Activated T-cell treated with anti-CD3 and anti-CD28 coated beads, Interleukin-2, amount 50 U/mL, for 72 hours (primary cell): Measurements from ENCODE around the gene CTNNA2. TPM values are rescaled to one million over a fixed set of nuclear protein-coding genes. Genes with fewer than 3 reads are reported as not detected.

ENCODE experiments used
- ATAC-seq, 2 donors: fragments of 150-1000 bp; cut with Tn5 transposase; replicated peaks in 1 of 2; 2 replicates each; pipeline ENCODE4 v1.10.0; 2021; ENCODE audit warnings: moderate library complexity in 2 of 2, mild to moderate bottlenecking in 1 of 2
- DNase-seq, 2 donors: peaks; one replicate each; pipeline ENCODE4 v3.0.0; 2021 to 2022; ENCODE audit warnings: mixed read lengths in 1 of 2
- H3K27ac Mint-ChIP-seq: one replicate; pipeline ENCODE4 v1.8.0; 2022; ENCODE audit warnings: mild to moderate bottlenecking, moderate library complexity, mixed read lengths
- H3K27me3 Mint-ChIP-seq: one replicate; pipeline ENCODE4 v1.8.0; 2022; ENCODE audit warnings: low read depth, mixed read lengths
- H3K36me3 Mint-ChIP-seq, 2 donors: one replicate each; pipeline ENCODE4 v1.8.0; 2022; ENCODE audit warnings: mixed read lengths in 2 of 2, mild to moderate bottlenecking in 1 of 2; ENCODE audit not compliant: insufficient read depth in 2 of 2
- H3K4me1 Mint-ChIP-seq: one replicate; pipeline ENCODE4 v1.8.0; 2022; ENCODE audit warnings: low read depth, mixed read lengths
- H3K4me3 Mint-ChIP-seq, 2 donors: one replicate each; pipeline ENCODE4 v1.8.0; 2022; ENCODE audit warnings: mild to moderate bottlenecking in 2 of 2, mixed read lengths in 2 of 2, moderate library complexity in 2 of 2
- H3K9me3 Mint-ChIP-seq, 2 donors: one replicate each; pipeline ENCODE4 v1.8.0; 2022; ENCODE audit warnings: mixed read lengths in 2 of 2
- total RNA-seq, 2 donors: library from RNA; stranded (reverse); gene quantifications; one replicate each; pipeline ENCODE4 v1.2.3, GENCODE V29; 2022

The CTNNA2 gene
- total RNA-seq, 2 donors from 2014 or later, result not detected

DNA sequence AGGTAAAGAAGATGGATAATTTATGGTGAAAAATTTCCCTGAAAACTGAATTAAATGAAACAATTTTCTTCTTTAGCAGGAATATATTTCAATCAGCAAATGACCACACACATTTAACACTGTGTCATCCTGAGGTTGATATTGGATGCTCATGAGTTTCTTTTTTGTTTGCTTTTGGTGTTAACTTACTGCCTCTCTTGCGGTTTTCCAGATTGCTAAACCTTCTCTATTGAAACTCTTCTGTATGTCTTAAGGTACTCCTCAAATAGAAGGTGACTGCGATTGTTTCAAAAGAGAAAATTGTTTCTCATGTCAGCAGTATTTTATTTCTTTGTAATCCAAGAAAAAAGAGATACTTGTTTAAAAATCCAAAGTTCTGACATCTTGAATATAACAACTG, 692.6 kb downstream of the CTNNA2 start:
- Mint-ChIP-seq H3K4me1 (no peaks in the 10 kb centered on the region), H3K4me3 (no peak overlapping the region), H3K27me3 (no peaks in the 10 kb centered on the region), H3K36me3 (no peaks in the 10 kb centered on the region), H3K27ac (no peak overlapping the region), H3K9me3 (peaks cover 9 to 14% of the 10 kb centered on the region in 2 donors)
- ATAC-seq (no peak), DNase-seq (no peak)

DNA sequence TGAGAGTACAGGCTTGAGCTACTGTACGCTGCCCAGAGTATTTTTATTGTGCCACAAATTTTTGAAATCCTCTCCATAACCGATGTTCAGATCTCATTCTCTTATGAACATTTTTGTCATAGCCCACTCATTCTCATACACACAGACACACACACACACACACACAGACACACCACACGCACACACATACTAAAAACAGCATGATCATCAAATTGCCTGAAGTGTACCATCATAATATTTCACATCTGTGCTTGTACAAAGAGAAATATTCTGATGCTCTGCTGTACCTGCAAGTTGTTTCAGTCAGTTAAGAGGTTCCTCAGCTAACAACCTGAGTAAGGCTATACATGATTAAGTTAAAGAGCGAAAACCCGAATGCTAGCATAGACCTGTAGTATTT, 696.6 kb downstream of the CTNNA2 start:
- Mint-ChIP-seq H3K9me3 (peaks cover 8 to 9% of the 10 kb centered on the region in 2 donors), H3K27ac (no peak overlapping the region), H3K36me3 (no peaks in the 10 kb centered on the region), H3K27me3 (no peaks in the 10 kb centered on the region), H3K4me3 (no peak overlapping the region), H3K4me1 (no peaks in the 10 kb centered on the region)
- ATAC-seq (no peak), DNase-seq (no peak)

DNA sequence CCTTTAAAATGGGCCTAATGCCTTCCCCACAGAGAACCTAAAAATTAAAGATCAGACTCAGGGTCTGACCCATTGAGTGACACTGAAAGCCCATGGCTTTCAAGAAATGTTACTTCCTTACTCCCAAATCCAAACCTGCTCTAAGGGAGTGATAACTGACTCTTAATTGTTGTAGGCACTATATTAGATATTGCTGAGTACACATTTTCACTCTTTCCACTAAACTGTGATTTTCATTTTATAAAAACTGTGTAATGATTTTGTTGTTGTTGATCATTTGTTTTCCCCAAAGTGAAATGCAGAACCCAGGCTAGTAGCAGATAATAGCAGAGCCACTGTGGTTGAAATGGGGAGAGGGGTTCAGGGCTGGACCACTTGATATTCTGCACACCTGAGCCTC, 704.6 kb downstream of the CTNNA2 start:
- Mint-ChIP-seq H3K4me3 (no peak overlapping the region), H3K4me1 (no peaks in the 10 kb centered on the region), H3K36me3 (no peaks in the 10 kb centered on the region), H3K27ac (no peak overlapping the region), H3K9me3 (peaks cover 10% of the 10 kb centered on the region in 2 donors), H3K27me3 (no peaks in the 10 kb centered on the region)
- ATAC-seq (no peak), DNase-seq (no peak)

DNA sequence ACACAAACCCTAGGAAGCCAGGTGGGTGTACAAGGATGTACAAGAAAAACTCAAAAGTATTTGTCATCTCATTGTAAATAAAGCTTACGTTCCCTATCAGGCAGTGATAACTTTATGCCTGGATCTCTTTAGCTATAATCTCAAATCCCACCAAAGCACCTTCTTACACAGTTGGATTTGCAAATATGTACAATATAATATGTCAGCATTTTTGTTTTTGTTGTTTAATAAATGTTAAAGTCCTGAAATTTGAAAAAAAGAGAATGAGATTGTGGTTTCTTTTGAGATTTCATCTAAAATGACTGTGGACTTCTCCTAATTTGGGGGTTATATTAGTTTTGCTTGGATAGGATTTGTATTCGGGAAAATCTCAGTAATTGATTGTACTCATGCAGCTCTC, 709.8 kb downstream of the CTNNA2 start:
- ATAC-seq (no peak), DNase-seq (no peak)
- Mint-ChIP-seq H3K27me3 (no peaks in the 10 kb centered on the region), H3K9me3 (peaks cover 2 to 9% of the 10 kb centered on the region in 2 donors), H3K4me1 (no peaks in the 10 kb centered on the region), H3K36me3 (no peaks in the 10 kb centered on the region), H3K27ac (no peak overlapping the region), H3K4me3 (no peak overlapping the region)

DNA sequence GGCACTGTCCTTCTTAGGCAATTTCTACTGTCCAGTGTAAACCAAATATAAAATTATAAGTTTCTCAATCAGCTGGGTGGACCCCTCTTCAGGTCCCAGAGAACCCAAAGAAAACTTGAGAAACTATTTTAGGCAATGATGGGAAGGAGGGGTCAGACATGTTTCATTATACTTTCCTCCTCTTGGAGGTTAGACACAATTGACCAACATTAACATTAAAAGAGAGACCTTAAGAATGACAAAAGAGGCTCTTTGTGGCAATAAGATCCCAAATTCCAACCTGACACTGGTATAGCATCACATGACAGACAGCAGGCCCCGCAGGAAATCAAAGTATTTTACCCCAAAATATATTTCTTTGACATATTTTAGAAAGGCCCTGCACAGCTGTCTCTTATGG, 718.6 kb downstream of the CTNNA2 start:
- DNase-seq, result no peak
- no peaks in the 10 kb centered on the region for H3K27me3 Mint-ChIP-seq
- no peak for ATAC-seq
- no peak overlapping the region for H3K27ac Mint-ChIP-seq
- no peaks in the 10 kb centered on the region for H3K4me1 Mint-ChIP-seq
- peaks cover 5 to 11% of the 10 kb centered on the region in 2 donors for H3K9me3 Mint-ChIP-seq
- no peaks in the 10 kb centered on the region for H3K36me3 Mint-ChIP-seq
- H3K4me3 Mint-ChIP-seq, result no peak overlapping the region

DNA sequence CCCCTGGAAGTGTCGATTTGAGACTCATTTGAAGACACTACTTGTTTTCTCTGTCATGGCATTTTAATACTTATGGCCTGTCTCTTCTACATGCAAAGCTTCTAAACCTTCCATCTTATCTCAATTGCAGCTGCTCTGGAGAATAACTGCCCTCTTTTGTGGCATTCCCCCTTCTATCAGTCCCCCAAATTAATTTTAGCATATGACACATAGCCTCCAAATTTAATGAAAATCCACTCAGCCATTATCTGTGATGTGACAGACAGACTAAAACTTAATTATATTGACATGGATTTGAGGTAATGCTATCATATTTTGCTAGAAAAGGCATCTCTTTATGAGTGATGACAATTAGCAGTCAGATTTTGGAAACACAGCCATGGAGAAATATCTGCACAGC, 720.5 kb downstream of the CTNNA2 start:
- ATAC-seq (no peak), DNase-seq (no peak)
- Mint-ChIP-seq H3K9me3 (peaks cover 3 to 8% of the 10 kb centered on the region in 2 donors), H3K27me3 (no peaks in the 10 kb centered on the region), H3K36me3 (no peaks in the 10 kb centered on the region), H3K4me1 (no peaks in the 10 kb centered on the region), H3K4me3 (no peak overlapping the region), H3K27ac (no peak overlapping the region)

DNA sequence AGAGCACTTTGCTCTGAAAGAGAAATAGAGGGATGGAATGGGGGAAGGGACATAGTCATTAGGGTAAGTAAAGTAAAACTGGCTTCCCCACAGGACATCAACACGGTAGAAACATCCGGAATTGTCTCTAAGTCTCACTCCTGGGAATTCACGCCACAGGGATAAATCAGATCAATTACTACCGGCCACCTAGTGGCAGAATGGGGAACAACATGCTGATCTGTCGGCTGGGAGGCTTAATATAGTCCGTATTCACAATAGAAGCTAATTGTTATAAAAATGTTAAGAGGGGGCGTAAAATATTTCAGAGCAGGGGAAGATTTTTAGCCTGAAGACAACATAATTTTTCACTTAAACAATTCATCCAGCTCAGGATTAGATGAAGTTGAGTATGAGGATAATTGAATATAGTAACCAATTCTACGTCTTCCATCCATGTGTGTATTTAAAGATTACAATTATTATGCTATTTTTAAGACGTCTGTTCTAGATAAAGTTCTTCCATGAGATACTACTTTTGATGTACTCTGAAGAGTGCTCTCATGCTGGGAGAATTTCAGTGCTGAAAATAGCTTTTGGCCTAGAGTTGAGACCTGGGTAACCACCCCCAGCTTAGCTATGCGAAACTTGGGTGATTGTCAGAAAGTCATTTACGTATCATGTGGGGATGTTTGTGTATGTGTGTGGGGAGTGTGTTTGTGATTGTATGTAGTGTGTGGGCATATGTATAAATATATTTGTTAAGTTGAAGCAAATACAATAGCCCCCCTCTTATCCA, 726.0 kb downstream of the CTNNA2 start:
- peaks cover 3 to 6% of the 10 kb centered on the region in 2 donors for H3K9me3 Mint-ChIP-seq
- H3K27me3 Mint-ChIP-seq, result no peaks in the 10 kb centered on the region
- H3K4me1 Mint-ChIP-seq, result no peaks in the 10 kb centered on the region
- H3K27ac Mint-ChIP-seq, result no peak overlapping the region
- ATAC-seq (no peak), DNase-seq (peak; percentile 1 to 7)
- no peaks in the 10 kb centered on the region for H3K36me3 Mint-ChIP-seq
- no peak overlapping the region for H3K4me3 Mint-ChIP-seq

DNA sequence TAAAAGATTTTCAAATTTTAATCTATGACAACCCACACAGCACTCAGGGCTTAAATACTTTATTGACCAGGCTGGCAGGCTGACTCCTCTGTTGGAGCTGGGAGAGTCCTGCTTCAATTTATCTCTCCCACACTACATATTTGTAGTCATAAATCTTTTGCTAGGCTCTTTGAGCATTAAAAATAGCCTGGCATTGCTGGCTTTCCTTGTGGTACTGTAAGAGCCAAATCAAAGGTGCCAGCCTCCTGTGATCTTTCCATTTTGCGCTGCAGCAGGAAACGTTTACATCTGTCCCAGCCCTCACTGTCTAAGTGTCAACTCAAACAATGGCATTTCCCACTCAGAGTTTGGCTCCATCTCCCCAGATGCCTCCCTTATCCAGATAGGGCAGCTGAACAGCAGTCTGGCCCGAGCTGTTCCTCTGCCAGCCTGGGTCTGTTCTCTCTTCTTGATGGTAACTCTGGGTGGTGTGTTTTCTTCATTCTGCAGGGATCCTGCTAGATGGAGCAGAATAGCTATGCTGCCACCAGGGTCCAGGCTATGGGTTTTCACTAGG, 729.6 kb downstream of the CTNNA2 start:
- H3K4me3 Mint-ChIP-seq, result no peak overlapping the region
- H3K4me1 Mint-ChIP-seq, result no peaks in the 10 kb centered on the region
- DNase-seq (no peak), ATAC-seq (no peak)
- H3K36me3 Mint-ChIP-seq, result no peaks in the 10 kb centered on the region
- no peak overlapping the region for H3K27ac Mint-ChIP-seq
- H3K9me3 Mint-ChIP-seq, result no peaks in the 10 kb centered on the region
- H3K27me3 Mint-ChIP-seq, result no peaks in the 10 kb centered on the region

DNA sequence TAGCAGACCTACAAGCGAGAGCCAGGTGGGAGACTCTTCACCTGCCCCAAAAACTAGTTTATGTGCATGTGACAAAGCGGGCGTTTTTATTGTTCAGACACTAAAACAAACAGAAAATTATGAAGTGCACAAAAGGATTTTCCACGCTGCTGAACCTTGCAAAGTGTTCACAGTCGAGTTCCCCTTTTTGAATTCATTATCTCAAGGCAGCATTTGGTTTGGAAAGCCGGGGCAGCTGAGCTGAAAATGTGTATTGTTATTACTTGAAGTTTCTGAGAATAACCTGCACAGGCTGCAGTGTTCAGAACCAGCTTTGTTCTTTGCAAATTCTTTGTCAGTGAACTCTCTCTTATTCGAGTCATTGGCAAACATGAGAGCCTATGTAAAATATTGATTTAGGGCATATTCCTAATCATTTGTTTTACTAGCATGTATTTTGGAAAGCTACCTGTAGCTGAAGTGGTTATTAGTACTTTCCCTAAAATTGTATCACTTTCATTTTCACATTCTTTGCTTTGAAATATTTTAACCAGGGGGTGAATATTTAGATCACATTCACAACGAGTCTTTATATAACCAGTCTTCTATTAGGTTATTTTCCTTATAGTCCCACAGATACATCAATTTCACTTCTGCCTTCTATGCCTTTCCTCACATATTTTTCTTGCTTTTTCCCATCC, 732.2 kb downstream of the CTNNA2 start:
- no peak for DNase-seq
- no peaks in the 10 kb centered on the region for H3K27me3 Mint-ChIP-seq
- no peak overlapping the region for H3K27ac Mint-ChIP-seq
- H3K9me3 Mint-ChIP-seq, result no peaks in the 10 kb centered on the region
- no peaks in the 10 kb centered on the region for H3K4me1 Mint-ChIP-seq
- H3K4me3 Mint-ChIP-seq, result no peak overlapping the region
- no peak for ATAC-seq
- no peaks in the 10 kb centered on the region for H3K36me3 Mint-ChIP-seq

DNA sequence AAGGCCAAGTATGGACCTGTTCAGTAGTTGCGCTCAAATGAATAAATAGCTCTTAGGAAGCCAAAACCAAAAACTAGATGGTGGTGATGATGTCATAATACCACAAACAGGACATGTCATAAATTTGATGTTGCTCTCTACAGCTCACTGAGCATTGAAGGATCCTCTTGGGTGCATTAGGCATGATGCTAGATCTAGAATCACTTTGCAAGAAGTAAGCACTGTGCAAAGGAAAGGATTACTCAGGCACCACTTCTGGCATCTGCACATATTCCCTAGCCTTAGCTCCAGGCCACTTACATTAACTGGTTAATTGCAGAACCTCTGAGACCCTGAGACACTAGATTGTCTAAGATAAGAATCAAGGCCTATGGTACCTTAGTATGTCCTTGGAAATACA, 733.7 kb downstream of the CTNNA2 start:
- Mint-ChIP-seq H3K27me3 (no peaks in the 10 kb centered on the region), H3K4me3 (no peak overlapping the region), H3K4me1 (no peaks in the 10 kb centered on the region), H3K36me3 (no peaks in the 10 kb centered on the region), H3K9me3 (peaks cover 0 to 2% of the 10 kb centered on the region in 2 donors), H3K27ac (no peak overlapping the region)
- no peak for ATAC-seq
- no peak for DNase-seq

DNA sequence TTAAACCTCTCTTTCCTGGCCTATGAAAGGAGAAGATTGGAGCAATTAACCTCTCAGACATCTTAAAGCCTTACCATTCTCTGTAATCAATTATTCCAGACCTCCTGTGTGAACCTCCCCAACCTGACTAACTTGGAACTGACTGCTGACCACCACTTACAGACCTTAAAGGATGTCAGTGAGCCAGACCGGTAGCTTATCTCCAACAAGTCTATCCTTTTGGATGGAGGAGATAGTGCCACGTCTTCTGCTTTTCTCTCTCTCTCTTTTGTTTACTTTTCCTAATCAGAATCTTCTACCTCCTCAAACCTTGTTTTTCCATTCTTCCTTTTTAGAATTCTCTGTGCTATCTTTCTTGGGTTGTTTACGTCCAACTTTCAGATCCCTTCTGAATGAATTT, 734.5 kb downstream of the CTNNA2 start:
- H3K36me3 Mint-ChIP-seq, result no peaks in the 10 kb centered on the region
- DNase-seq, result no peak

DNA sequence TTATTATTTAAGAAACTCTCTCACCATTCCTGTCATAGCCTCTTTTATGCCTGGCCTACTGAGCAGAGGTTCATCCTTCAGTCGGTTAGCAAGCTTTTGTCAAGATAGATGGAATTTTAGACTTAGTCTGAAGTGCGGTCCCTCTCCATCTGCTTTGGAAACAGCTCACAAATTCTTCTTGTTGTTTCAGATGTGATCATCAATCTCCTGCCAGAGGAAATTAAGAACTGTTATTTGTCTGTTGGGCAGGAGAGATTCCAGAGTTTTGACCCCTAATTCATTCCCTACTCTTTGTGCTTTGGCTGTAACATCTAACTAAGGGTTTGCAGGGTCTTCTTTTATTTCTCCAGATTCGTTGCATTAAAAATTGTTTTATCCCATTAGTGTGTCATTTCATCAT, 735.3 kb downstream of the CTNNA2 start:
- Mint-ChIP-seq H3K4me1 (no peaks in the 10 kb centered on the region), H3K27ac (no peak overlapping the region), H3K27me3 (no peaks in the 10 kb centered on the region), H3K36me3 (no peaks in the 10 kb centered on the region), H3K9me3 (peaks cover 0 to 2% of the 10 kb centered on the region in 2 donors), H3K4me3 (no peak overlapping the region)
- ATAC-seq (no peak), DNase-seq (no peak)

More for the DNA sequence above, 734.5 kb downstream of the CTNNA2 start:
- no peaks in the 10 kb centered on the region for H3K4me1 Mint-ChIP-seq
- ATAC-seq, result no peak
- peaks cover 0 to 2% of the 10 kb centered on the region in 2 donors for H3K9me3 Mint-ChIP-seq
- no peak overlapping the region for H3K4me3 Mint-ChIP-seq
- no peak overlapping the region for H3K27ac Mint-ChIP-seq
- H3K27me3 Mint-ChIP-seq, result no peaks in the 10 kb centered on the region

DNA sequence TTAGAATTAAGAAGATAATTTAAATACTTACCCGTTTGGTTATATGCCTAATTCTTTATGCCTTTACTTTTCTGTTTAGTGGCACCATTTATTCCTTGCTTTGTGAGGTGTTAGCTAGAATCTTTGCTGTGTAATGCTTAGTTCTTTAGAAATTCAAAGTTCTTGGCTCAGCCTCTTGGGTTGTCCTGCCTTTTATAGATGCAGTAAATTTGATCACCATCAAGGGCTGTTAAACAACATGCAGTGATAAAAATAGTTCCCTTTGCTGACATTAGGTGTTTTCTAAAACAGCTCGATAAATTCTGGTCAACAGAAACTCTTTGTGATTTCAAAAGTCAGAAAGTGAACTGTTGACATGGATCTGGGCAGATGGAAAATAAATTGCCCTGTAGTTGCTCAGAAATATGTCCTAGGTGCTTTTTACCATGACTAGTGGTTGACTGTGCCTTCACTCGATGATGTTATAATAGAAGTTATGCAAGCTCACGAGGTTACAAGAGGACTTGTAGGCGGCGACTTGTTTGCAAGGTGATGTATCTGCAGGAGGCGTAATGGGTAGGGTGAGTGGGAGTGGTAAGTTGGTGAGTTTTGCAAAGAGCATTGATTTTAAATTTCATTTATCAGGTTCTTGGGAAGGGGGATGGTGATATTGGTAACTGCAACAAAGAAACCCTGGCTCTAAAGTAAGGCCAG, 739.6 kb downstream of the CTNNA2 start:
- peaks cover 2 to 4% of the 10 kb centered on the region in 2 donors for H3K9me3 Mint-ChIP-seq
- no peak overlapping the region for H3K27ac Mint-ChIP-seq
- no peaks in the 10 kb centered on the region for H3K4me1 Mint-ChIP-seq
- DNase-seq (no peak), ATAC-seq (no peak)
- H3K27me3 Mint-ChIP-seq, result no peaks in the 10 kb centered on the region
- no peaks in the 10 kb centered on the region for H3K36me3 Mint-ChIP-seq
- H3K4me3 Mint-ChIP-seq, result no peak overlapping the region
